Activated CD4-positive, alpha-beta T cell treated with anti-CD3 and anti-CD28 coated beads, Interleukin-2, Interleukin-4, amounts not matched to agents 100 ng/mL and 50 ng/mL, durations not matched to agents 16 hours and 8 hours (primary cell): ENCODE measurements around the gene RAB44.

Experiments used
- DNase-seq: peaks from one replicate; pipeline ENCODE4 v3.0.0-alpha.2; 2020; ENCODE audit warnings: low spot score

RAB44 gene

DNA sequence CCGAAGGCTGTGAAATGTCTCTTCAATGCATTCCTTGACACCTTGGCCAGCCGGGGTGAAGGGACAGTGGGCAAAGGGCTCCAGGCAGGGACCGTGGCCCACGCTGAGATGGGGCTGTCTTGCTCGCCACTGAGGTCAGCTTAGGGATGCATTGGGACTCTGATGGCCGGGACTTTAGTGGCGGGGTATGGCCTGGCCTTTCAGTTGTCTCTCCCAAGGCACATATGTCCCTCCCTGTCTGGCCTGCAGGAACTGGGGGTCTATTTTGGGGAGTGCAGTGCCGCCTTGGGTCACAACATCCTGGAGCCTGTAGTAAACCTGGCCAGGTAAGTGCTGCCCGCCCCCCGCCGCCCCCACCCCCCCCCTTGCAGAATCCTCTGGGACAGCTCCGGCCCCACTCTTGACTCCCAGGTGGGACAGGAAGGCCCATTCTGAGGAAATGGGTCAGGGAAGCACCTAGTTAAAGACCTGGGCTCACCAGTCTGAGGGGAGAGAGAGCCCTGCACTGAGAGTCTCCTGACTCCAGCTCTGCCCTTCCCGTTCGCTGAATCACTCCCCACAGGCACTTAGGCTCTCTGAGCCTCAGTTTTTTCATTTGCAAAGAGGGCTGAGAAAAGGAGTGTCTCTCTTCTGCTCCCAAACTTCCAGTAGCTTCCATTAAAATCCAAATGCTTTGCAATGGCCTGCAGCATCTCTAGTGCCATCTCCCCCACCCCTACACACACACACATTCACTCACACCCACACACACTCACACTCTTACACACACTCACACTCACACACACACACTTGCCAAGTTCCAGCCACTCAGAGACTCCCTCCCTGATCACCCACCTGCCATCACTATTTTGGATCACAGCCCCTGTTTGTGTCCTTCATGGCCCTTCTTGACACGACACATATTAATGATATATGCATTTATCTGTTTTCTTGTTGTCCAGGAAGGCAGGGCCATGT is 33.1 kb downstream of the RAB44 start:
- no peak for DNase-seq

- DNase-seq: no peak
Observed at GRCh38 chr6:36731622-36732310, 34.1 kb downstream of the RAB44 start.

DNA sequence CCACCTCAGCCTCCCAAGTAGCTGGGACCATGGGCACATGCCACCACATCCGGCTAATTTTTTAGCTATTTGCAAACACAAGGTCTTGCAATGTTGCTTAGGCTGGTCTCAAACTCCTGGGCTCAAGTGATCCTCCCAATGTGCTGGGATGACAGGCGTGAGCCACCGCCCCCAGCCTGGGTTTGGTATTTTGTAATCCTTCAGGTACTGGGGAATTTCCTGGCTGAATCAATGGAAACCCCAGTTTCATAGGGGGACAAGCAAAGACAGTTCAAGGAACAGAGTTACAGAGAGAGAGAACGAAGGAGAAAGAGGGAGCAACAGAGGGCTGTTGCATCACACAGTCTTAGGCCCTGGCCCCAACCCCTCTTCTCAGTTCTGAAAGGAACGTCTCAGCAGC is 35.7 kb downstream of the RAB44 start:
- no peak for DNase-seq

DNA sequence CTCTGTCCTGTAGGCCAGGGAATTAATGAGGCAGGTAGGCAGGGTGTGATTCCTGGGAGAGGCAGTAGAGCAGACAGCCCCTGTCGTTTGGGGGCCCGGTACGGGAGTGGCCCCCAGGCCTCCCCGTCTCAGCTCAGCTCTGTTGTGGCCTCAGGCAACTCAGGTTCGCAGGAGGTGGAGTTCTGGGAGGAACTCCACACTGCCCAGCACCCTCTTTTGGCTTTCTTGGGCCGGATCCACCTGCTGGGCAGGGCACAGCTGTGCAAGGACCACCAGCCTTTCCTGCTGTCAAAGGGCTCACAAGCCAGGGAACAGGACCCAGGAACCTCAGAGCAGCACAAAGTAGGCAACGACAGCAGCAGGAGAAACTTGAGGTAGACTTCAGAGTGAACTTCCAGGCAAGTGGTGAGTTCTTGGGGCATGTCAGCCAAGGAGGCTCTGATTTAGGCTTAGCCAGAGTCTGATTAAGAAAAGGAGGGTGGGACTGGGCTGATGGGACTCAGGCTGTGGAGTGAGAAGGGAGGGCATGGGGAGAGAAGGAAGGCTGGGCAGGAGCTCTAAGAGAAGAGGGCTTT is 36.9 kb downstream of the RAB44 start:
- DNase-seq: no peak

GRCh38 chr6:36735110-36736071 is 37.8 kb downstream of the RAB44 start:
- peak; percentile 64 for DNase-seq

DNA sequence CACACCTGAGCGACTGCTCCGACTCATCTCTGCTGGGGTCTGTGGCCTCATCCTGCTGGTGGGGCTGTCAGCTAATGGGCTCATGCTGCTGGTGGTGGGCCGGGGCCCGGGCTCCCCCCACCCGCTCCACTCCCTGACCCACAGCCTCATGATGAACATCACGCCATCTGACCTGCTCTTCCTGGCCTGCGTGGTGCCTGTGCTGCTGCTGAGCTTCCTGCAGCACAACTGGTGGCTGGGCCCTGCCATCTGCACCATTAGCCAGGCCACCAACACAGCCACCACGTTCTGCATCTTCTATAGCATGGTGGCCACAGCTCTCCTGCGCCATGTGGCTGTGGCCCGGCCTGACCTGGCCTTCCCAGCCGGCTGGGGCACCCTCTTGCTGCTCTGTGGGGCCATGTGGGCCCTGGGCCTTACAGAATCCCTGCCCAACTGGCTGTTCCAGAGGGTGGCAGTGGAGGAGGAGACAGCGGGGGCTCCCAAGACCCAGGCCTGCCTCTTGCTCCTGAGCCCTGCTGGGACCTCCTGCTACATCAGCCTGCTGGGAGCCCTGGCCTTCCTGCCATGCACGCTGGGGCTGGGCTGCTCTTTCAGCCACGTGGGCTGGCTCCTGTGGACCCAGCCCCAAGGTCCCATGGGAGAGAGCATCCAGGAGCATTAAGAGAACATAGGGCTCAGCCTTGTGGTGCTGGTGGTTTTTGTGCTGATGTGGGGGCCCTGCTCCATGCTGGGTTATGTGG is 39.6 kb downstream of the RAB44 start:
- no peak for DNase-seq

GRCh38 chr6:36738108-36738507 is 40.5 kb downstream of the RAB44 start:
- DNase-seq: no peak

DNA sequence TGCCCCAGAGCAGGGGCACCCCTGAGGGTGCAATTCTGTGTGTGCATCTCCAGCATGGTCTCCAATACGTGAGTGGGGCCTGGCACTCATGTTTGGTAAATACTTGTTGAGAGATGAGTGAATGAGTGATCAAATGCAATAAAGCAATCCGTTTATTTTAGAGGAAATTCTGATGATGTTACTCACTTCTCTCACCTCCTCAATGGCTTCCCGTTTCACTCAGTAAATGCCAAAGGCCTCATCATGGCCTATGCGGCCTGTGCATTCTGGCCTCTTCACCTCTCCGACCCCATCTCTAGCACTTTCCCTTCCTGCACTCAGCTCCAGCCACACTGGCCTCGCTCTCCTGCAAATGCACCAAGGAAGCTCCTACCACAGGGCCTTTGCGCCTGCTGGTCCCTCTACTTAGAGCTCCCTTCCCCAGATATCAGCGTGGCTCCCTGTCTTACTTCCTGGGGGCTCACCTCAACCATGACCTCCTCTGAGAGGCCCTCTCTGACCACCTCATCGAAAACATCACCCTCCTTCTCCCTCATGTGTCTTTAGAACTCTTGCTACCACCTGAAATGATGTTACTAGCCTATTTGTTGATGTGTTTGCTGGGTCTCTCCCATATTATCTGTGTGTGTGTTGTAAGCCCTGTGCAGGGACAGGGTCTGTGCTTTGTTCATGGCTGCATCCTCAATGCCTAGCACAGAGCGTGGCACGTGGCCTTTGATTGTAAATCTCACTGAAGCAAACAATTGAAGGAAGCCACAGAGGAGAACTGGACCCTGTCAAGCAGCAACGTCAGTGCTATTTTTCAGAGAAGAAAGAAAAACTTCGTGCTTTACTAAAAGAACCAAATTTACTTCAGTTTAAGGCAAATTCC is 42.6 kb downstream of the RAB44 start:
- DNase-seq: no peak

- DNase-seq: no peak
Observed at GRCh38 chr6:36740818-36741179, 43.2 kb downstream of the RAB44 start.

GRCh38 chr6:36742146-36742545 is 44.5 kb downstream of the RAB44 start:
- no peak for DNase-seq

DNA sequence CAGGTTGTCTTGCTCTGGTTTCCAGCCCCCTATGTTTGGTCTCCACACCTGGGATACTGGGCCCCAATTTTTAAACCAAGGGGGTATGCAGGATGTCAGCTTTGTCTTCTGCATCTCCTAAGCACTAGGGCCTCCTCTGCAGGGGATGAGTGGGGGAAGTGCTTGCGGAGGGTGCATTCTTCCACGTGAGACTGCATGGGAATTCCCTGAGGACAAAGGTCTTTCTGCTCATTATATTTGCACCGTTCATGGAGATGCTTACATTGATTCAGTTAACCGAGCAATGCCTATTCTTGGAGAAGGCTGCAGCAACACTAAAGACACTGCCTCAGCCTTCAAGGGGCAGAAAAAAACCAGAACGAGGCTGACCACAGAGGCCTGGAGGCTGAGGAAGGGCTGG is 45.4 kb downstream of the RAB44 start:
- DNase-seq: no peak

DNA sequence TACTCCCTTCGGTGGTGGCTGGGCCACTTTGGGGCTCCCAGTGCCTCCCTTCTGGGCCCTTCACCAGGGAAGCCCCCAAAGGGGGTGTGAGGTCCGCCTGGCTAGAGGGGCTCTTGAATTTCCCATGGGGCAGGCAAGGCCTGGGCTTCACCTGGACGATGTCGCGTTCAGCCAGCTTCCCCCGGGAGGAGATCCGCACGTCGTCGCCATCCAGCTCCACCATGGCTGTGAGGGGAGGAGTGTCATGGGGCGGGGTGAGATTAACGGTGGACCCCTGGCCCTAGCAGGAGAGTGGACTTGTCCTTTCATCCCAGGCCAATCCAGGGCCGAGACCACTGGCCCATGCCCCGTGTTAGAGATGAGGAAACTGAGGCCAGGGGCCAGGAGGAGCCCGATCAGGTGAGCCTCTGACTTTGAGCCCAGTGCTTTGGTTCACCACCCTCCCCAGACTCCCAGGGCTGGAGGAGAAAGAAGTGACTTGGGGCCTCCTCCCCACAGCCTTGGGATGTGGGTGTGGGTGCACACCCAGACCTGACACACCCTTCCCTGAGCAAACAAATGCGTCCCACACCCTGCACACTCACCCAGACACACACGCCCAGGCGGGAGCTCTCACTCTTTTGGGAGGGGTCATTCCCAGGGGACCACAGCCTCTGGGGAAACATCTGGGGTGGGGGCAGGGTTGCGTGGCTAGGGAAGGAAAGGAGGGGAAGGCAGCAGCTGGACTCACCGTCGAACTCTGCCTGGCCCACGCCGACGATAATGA is 46.1 kb downstream of the RAB44 start:
- no peak for DNase-seq

- no peak for DNase-seq
Observed at GRCh38 chr6:36744304-36744673, 46.7 kb downstream of the RAB44 start.

- no peak for DNase-seq
Observed at GRCh38 chr6:36745283-36745682, 47.7 kb downstream of the RAB44 start.

DNA sequence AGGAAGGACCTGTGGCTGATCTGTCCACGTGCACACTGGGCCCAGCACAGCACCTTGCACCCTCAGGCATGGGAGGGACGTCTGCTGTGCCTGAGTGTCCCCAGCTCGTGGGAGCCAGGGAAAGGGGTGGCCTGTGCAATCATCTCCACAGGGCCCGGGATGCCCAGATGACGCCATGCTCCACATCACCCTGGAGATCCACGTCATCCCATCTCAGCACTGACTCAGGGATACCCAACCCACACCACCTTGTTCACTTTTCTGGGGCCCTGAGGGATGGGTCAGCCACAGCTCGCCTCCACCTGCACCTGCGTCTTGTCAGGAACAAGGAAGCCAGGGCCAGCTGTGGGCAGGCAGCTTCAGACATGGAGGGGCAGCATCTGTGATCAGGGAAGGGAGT is 48.2 kb downstream of the RAB44 start:
- DNase-seq: no peak

DNA sequence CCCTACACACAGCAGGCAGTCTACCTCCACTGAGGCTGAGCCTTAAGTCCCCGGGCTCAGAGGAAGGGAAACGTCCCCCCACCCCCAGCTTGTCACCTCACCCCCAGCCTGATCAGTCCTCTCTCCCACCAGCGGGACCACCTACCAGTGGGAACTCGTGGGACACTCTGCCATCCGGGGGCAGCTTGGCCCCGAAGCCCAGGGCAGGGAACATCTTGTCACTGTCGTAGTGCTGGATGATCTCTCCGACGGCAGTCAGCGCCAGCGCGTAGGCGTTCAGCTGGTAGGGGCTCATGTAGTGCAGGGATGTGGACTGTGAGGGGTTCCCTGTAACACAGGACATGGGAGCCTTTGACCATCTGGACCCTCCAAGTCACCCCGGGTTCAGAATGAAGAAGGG is 48.6 kb downstream of the RAB44 start:
- no peak for DNase-seq

DNA sequence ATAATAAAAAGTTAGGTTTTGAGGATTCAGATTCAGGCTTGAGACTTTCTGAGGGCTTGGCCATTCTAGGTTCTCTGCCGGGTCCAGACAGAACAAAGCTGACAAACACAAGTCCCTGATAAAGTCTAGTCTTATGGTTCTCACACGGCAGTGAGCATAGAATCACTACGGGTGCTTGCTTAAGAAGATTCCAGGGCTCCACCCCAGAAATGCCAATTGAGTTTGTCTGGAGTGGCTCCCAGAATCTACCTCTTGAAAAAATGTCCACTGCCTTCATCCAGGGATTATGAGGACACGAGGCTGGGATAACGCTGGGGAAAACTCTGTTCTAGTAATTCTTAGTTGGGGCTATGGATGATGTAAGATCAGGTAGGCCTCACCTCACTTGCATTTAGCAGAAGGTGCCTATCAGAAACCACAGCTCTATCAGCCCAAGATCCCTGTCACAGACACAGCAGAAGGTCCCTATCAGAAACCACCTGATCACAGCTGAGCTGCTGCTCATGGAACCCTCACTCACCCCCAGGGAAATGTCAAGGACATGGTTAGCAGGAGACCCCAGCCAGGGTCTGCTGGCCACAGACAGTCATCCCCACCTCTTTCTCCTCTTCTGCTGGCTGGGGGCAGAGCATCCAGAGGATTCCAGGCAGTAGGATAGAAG is 52.3 kb downstream of the RAB44 start:
- no peak for DNase-seq

GRCh38 chr6:36751091-36751490 is 53.5 kb downstream of the RAB44 start:
- no peak for DNase-seq

DNA sequence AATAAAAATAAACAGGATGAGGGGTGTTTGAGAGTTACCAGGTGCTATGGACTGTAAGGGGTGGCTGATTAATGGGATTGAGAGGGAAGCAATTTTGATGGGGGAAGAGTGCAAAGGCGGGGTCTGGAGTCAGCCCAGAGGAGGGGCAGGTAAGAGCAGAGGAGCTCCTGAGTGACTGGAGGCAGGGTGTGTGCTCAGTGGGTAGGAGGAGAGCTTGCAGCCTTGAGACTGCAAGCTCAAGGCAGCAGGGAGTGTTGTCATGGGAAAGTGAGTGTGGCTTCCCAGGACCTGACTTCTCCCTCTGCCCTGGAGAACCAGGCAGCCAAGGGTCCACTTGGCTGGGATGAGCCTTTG is 54.2 kb downstream of the RAB44 start:
- DNase-seq: no peak
